K562 (cell line): ENCODE results near the gene SH3BP2. TPM values are rescaled to one million over a fixed set of nuclear protein-coding genes. Genes with fewer than 3 reads are reported as not detected.

ENCODE experiments used
- ATAC-seq: fragments of 200-7000 bp; cut with Tn5 transposase; 3 replicates; pipeline ENCODE4 v1.9.1; 2020; ENCODE audit warnings: moderate library complexity
- BruUV-seq: library from RNA; stranded (reverse); fragments of 400-500 nt; replicated peaks from 2 replicates; lab custom pipeline; 2021; lab: Mats Ljungman, UMichigan
- CTCF ChIA-PET: fragments of 300-600 bp; formaldehyde crosslinking; extraction: SDS; loops from one replicate; lab custom pipeline; 2021; ENCODE audit warnings: low intra/inter-chr PET ratio; lab: Yijun Ruan, JAX
- POLR2A ChIA-PET: fragments of 300-600, 350-650 bp; sonication (Branson Sonifier 250); formaldehyde crosslinking; extraction: SDS; loops from one replicate; lab custom pipeline; 2021; ENCODE audit warnings: antibody characterized with exemption, inconsistent platforms; lab: Yijun Ruan, JAX
- DNase-seq, 4 experiments: peaks; one replicate each; pipeline versions ENCODE4 v3.0.0 to v3.0.0-alpha.2; 2011 to 2018; ENCODE audit warnings: low spot score in 3 of 4, mixed read lengths in 3 of 4; ENCODE audit errors: extremely low read depth in 1 of 4
- FAIRE-seq: peaks from 2 replicates; lab custom pipeline; 2011; peaks lifted over from hg19 to GRCh38; lab: Jason Lieb, UNC
- H2AFZ ChIP-seq: 2 replicates; pipeline ENCODE4 v1.6.0; 2011; ENCODE audit warnings: low read depth, low read length, control low read depth, inconsistent platforms
- H3K27ac ChIP-seq: fragments of 200-600 bp; 3 replicates; pipeline ENCODE4 v1.8.0; 2011; ENCODE audit warnings: low read depth, mild to moderate bottlenecking, control low read depth, inconsistent platforms, low read length, moderate library complexity, mixed read lengths; ENCODE audit errors: extremely low read depth
- H3K27me3 ChIP-seq, 2 experiments: fragments of 300-600 bp in 1 of 2; 2 replicates in 1 of 2; 3 replicates in 1 of 2; pipeline versions ENCODE4 v1.6.0 to v1.8.0; 2011; ENCODE audit warnings: inconsistent platforms in 2 of 2, low read length in 2 of 2, mild to moderate bottlenecking in 1 of 2, mixed read lengths in 1 of 2, moderate library complexity in 1 of 2; ENCODE audit not compliant: control insufficient read depth in 2 of 2, insufficient read depth in 2 of 2
- H3K36me3 ChIP-seq: fragments of 300-600 bp; 3 replicates; pipeline ENCODE4 v1.8.0; 2011; ENCODE audit warnings: mild to moderate bottlenecking, low read length, inconsistent platforms; ENCODE audit not compliant: control insufficient read depth, insufficient read depth
- H3K4me1 ChIP-seq, 2 experiments: fragments of 200-600 bp in 1 of 2; replicated peaks in 1 of 2; 2 replicates in 1 of 2; 3 replicates in 1 of 2; pipeline versions ENCODE4 v1.5.1 to v1.8.0; 2011; ENCODE audit warnings: inconsistent platforms in 2 of 2, low read length in 2 of 2, mild to moderate bottlenecking in 1 of 2, mixed read lengths in 1 of 2, moderate library complexity in 1 of 2; ENCODE audit not compliant: control insufficient read depth in 2 of 2, insufficient read depth in 2 of 2
- H3K4me2 ChIP-seq: 2 replicates; pipeline ENCODE4 v1.6.1; 2011; ENCODE audit warnings: low read length, control low read depth, inconsistent platforms, mixed read lengths; ENCODE audit not compliant: insufficient read depth
- H3K4me3 ChIP-seq: fragments of 200-600 bp; sonication (generic), shearing (Covaris generic); 2 replicates; pipeline ENCODE4 v1.5.1; 2016; ENCODE audit warnings: control low read depth, inconsistent platforms
- H3K79me2 ChIP-seq: fragments of 200-600 bp; 3 replicates; pipeline ENCODE4 v1.8.0; 2011; ENCODE audit warnings: low read length, inconsistent platforms; ENCODE audit not compliant: control insufficient read depth, insufficient read depth
- H3K9ac ChIP-seq, 2 experiments: 2 replicates each; pipeline versions ENCODE4 v1.6.0 to v1.6.1; 2011; ENCODE audit warnings: low read depth in 2 of 2, low read length in 2 of 2, control low read depth in 1 of 2, inconsistent platforms in 1 of 2, mild to moderate bottlenecking in 1 of 2, mixed read lengths in 1 of 2; ENCODE audit not compliant: insufficient read depth in 1 of 2
- H3K9me1 ChIP-seq: one replicate; pipeline ENCODE4 v1.6.0; 2011; ENCODE audit warnings: inconsistent platforms, mild to moderate bottlenecking, low read length, moderate library complexity; ENCODE audit not compliant: control insufficient read depth, insufficient read depth
- H3K9me3 ChIP-seq: replicated peaks from 2 replicates; pipeline ENCODE4 v1.5.1; 2011; ENCODE audit warnings: low read depth, low read length, inconsistent platforms; ENCODE audit not compliant: control insufficient read depth, insufficient read depth
- H4K20me1 ChIP-seq: replicated peaks from 2 replicates; pipeline ENCODE4 v1.6.1; 2011; ENCODE audit warnings: low read length, inconsistent platforms, mixed read lengths; ENCODE audit not compliant: control insufficient read depth, insufficient read depth
- MEF2D ChIP-seq: conservative IDR thresholded peaks from 2 replicates; pipeline ENCODE4 v1.6.1; 2016; ENCODE audit warnings: low read depth, missing genetic modification characterization, missing compliant biosample characterization
- POLR2G ChIP-seq: fragments of 200-400 bp; formaldehyde crosslinking; IDR thresholded peaks from 2 replicates; pipeline ENCODE4 v1.6.1; 2017; ENCODE audit warnings: low read depth, mild to moderate bottlenecking, antibody characterized with exemption, low read length, moderate library complexity
- POLR3G ChIP-seq: IDR thresholded peaks from 2 replicates; pipeline ENCODE4 v1.6.1; 2011; ENCODE audit not compliant: insufficient read length, insufficient replicate concordance; ENCODE audit errors: extremely low read depth
- TBL1XR1 ChIP-seq, 2 experiments: IDR thresholded peaks; 2 replicates each; pipeline ENCODE4 v1.6.1; 2012; ENCODE audit warnings: improper control_type of control experiment in 2 of 2, low read length in 2 of 2, mild to moderate bottlenecking in 1 of 2
- WHSC1 ChIP-seq: IDR thresholded peaks from one replicate; pipeline ENCODE4 v1.6.1; 2012; ENCODE audit warnings: low read length, control low read depth, inconsistent platforms
- ZBTB7A ChIP-seq: IDR thresholded peaks from 2 replicates; pipeline ENCODE4 v1.6.1; 2011; ENCODE audit warnings: low read depth, mild to moderate bottlenecking, low read length, moderate library complexity, borderline replicate concordance; ENCODE audit not compliant: control insufficient read depth
- ZKSCAN3 ChIP-seq: fragments of 250-450 bp; sonication (Bioruptor Pico); IDR thresholded peaks from 2 replicates; pipeline ENCODE4 v1.4.0; 2020
- ZNF551 ChIP-seq: fragments of 250-450 bp; sonication (Bioruptor Pico); IDR thresholded peaks from 2 replicates; pipeline ENCODE4 v1.5.0; 2021; ENCODE audit warnings: mild to moderate bottlenecking, moderate library complexity
- WGBS: fragments of 100-300 bp; shearing (Covaris generic); methylation state at CpG from one replicate; pipeline ENCODE4 v1.1.6; 2016; ENCODE audit warnings: low coverage, mixed read lengths; ENCODE audit not compliant: insufficient coverage; ENCODE audit errors: missing lambda C conversion rate; 5-methylcytosine and 5-hydroxymethylcytosine counted together
- in situ Hi-C: fragments of 300-500 bp; cut with MboI; formaldehyde crosslinking; loops from 4 replicates; pipeline ENCODE4 v1.15.0; 2018; ENCODE audit warnings: inconsistent platforms, mixed read lengths
- intact Hi-C: fragments of 100-400 bp; cut with micrococcal nuclease; formaldehyde crosslinking; loops from 2 replicates; pipeline ENCODE4 v1.14.2; 2022
- polyA plus RNA-seq, 8 experiments: library from polyadenylated mRNA; depleted of rRNA in 4 of 8; stranded (reverse) in 5 of 8; unstranded in 3 of 8; fragments of >200 nt; fragmentation: Nextera tagmentation in 2 of 8; fragmentation: Illumina TruSeq in 1 of 8; extraction: Ambion mirVana in 2 of 8; extraction: Trizol in 1 of 8; gene quantifications; 2 replicates each; pipeline versions ENCODE4 v1.2.1 to v1.2.3, GENCODE V29; 2011 to 2014; ENCODE audit warnings: inconsistent platforms in 1 of 8, missing spikeins in 1 of 8
- total RNA-seq, 7 experiments: library from RNA; depleted of rRNA in 6 of 7; stranded (reverse); fragments of >200 nt in 6 of 7; fragmentation: Illumina TruSeq in 2 of 7; extraction: Trizol in 2 of 7; gene quantifications; 2 replicates each; pipeline versions ENCODE4 v1.2.1 to v1.2.3, GENCODE V29; 2011 to 2021; ENCODE audit warnings: low replicate concordance in 1 of 7
- TF ChIP-seq, protein P1 (sequence below): fragments of 450-650 bp; formaldehyde crosslinking; IDR thresholded peaks from 2 replicates; pipeline ENCODE4 v1.4.0; 2020; ENCODE audit warnings: mild to moderate bottlenecking, moderate library complexity
- TF ChIP-seq, protein P2 (sequence below): sonication (generic); formaldehyde crosslinking; IDR thresholded peaks from 2 replicates; pipeline ENCODE4 v1.8.1; 2023; ENCODE audit warnings: mild to moderate bottlenecking, missing genetic modification reagents

Gene SH3BP2
- total and polyA plus RNA-seq, 9 of the 15 experiments (the other 6 are each of a cell fraction or from before 2014, with no cell fraction given), result 0.34 to 16.0 (median 5.1) TPM

DNA sequence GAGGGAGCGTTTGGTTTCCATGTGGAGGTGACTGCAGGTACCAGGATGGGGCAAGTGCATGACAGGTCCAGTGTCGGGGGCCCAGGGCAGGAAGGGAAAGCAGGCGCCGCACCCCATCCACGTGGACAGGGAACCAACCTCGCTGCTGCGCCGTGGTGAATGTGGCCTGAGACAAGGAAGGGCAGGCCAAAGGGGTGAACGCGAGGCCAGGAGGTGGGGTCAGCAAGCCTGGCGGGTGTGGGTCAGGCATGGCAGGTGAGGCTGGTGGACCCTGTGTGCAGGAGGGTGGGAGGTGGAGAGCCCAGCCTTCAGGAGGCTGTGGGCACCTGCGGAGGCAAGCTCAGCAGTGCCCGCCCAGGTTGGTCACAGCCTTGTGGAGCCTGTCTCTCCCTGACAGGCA, 14.7 kb downstream of the SH3BP2 start:
- Histone ChIP-seq H3K4me2 (no peak overlapping the region), H3K9me1 (peaks cover 5% of the 10 kb centered on the region), H2AFZ (no peak overlapping the region), H3K9me3 (no peaks in the 10 kb centered on the region), H3K36me3 (no peaks in the 10 kb centered on the region), H3K4me3 (no peak overlapping the region), H3K79me2 (no peaks in the 10 kb centered on the region; the same call in 2 of the 3 replicates)
- FAIRE-seq (no peak), DNase-seq (no peak)
- BruUV-seq, result no TSS peak
- intact Hi-C loops, result no loop called here
- ChIA-PET CTCF (no interaction called here), POLR2A (interaction anchor here (1.5 kb wide), 1 partner anchor 11 kb away, joined by 3 read pairs; no protein-coding TSS in a partner anchor)
- no peak for TF ChIP-seq POLR3G
- 0 out of 2 replicates have a peak, but pooled peaks have one; percentile 42 for TF ChIP-seq POLR2G
- TF ChIP-seq ZKSCAN3 (CRISPR knock-in tag), result no peak
- TF ChIP-seq, protein P1, sequence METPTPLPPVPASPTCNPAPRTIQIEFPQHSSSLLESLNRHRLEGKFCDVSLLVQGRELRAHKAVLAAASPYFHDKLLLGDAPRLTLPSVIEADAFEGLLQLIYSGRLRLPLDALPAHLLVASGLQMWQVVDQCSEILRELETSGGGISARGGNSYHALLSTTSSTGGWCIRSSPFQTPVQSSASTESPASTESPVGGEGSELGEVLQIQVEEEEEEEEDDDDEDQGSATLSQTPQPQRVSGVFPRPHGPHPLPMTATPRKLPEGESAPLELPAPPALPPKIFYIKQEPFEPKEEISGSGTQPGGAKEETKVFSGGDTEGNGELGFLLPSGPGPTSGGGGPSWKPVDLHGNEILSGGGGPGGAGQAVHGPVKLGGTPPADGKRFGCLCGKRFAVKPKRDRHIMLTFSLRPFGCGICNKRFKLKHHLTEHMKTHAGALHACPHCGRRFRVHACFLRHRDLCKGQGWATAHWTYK (CRISPR knock-in tag), result no peak
- TF ChIP-seq, all 486 proteins: peak for 1
- 67% methylated on average over 10 of the region's 13 CpGs for WGBS
- ATAC-seq, result no peak
- H4K20me1 ChIP-seq, result peaks cover 10% of the 10 kb centered on the region; the same call in 1 of the 2 replicates
- H3K4me1 ChIP-seq, result peaks cover 4 to 82% of the 10 kb centered on the region in 2 experiments; a peak in 4 of 5 replicates
- in situ Hi-C loops, result no loop called here
- no peak overlapping the region for H3K27ac ChIP-seq
- H3K27me3 ChIP-seq, result no peaks in the 10 kb centered on the region
- H3K9ac ChIP-seq, result peak overlapping the region in 1 of 2 experiments; percentile 36; a peak in 2 of 4 replicates

DNA sequence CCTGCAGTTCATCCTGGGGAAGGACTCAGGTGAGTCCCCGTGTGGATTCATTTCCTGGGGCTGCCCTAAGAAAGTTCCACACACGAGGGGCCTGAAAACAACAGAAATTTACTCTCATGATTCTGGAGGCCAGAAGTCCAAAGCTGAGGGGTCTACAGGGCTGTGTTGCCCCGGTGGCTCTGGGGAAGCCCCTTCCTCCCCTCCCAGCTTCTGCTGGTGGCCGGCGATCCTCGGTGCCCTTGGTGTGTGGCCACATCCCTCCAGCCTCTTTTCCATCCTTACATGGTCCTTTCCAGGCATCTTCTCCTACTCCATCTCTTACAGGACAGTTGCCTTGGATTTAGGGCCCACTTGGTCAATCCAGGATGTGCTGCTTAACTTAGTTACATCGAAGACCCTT, 15.1 kb downstream of the SH3BP2 start:
- H3K36me3 ChIP-seq, result no peaks in the 10 kb centered on the region
- DNase-seq (no peak), ATAC-seq (no peak), FAIRE-seq (no peak)
- H2AFZ ChIP-seq, result no peak overlapping the region
- TF ChIP-seq MEF2D (tag) (no peak), WHSC1 (no peak), ZBTB7A (no peak), ZNF551 (CRISPR knock-in tag) (no peak), TBL1XR1 (IDR thresholded peaks at IDR 0.05; ENCODE audit: low read length in 2 of 2) (no peak)
- TF ChIP-seq, protein P2, sequence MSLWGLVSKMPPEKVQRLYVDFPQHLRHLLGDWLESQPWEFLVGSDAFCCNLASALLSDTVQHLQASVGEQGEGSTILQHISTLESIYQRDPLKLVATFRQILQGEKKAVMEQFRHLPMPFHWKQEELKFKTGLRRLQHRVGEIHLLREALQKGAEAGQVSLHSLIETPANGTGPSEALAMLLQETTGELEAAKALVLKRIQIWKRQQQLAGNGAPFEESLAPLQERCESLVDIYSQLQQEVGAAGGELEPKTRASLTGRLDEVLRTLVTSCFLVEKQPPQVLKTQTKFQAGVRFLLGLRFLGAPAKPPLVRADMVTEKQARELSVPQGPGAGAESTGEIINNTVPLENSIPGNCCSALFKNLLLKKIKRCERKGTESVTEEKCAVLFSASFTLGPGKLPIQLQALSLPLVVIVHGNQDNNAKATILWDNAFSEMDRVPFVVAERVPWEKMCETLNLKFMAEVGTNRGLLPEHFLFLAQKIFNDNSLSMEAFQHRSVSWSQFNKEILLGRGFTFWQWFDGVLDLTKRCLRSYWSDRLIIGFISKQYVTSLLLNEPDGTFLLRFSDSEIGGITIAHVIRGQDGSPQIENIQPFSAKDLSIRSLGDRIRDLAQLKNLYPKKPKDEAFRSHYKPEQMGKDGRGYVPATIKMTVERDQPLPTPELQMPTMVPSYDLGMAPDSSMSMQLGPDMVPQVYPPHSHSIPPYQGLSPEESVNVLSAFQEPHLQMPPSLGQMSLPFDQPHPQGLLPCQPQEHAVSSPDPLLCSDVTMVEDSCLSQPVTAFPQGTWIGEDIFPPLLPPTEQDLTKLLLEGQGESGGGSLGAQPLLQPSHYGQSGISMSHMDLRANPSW (CRISPR knock-in tag), result no peak
- intact Hi-C loops, result no loop called here
- peaks cover 4 to 82% of the 10 kb centered on the region in 2 experiments; a peak in 4 of 5 replicates for H3K4me1 ChIP-seq
- CTCF ChIA-PET, result no interaction called here
- H3K9me1 ChIP-seq, result peaks cover 5% of the 10 kb centered on the region
- H3K27me3 ChIP-seq, result no peaks in the 10 kb centered on the region
- BruUV-seq, result no TSS peak
- H3K27ac ChIP-seq, result no peak overlapping the region
- in situ Hi-C loops, result no loop called here
- no peaks in the 10 kb centered on the region; the same call in 2 of the 3 replicates for H3K79me2 ChIP-seq
- no peak overlapping the region; a peak in 1 of 4 replicates for H3K9ac ChIP-seq
- H4K20me1 ChIP-seq, result peaks cover 10% of the 10 kb centered on the region; the same call in 1 of the 2 replicates
- POLR2A ChIA-PET, result no interaction called here
- no peaks in the 10 kb centered on the region for H3K9me3 ChIP-seq
- no peak overlapping the region for H3K4me3 ChIP-seq
- WGBS, result 43% methylated on average over 7 of the region's 7 CpGs
- H3K4me2 ChIP-seq, result no peak overlapping the region
